HEK293 (cell line): ENCODE results near the gene MAP1LC3A.

ENCODE experiments used
- CTCF ChIA-PET: fragments of 350-600 bp; formaldehyde crosslinking; extraction: SDS; loops from one replicate; lab custom pipeline; 2021; ENCODE audit warnings: antibody characterized with exemption; lab: Yijun Ruan, JAX
- POLR2A ChIA-PET: fragments of 300-600 bp; formaldehyde crosslinking; extraction: SDS; loops from one replicate; lab custom pipeline; 2020; ENCODE audit warnings: antibody characterized with exemption, inconsistent platforms; lab: Yijun Ruan, JAX
- H3K27ac ChIP-seq: fragments of 200-500 bp; sonication (Bioruptor generic); 2 replicates; pipeline ENCODE4 v1.5.1; 2014; ENCODE audit warnings: low read depth, low read length, control low read depth, inconsistent platforms; ENCODE audit errors: extremely low read depth
- H3K36me3 ChIP-seq, 2 experiments: fragments of 200-500 bp in 1 of 2; sonication (Bioruptor generic) in 1 of 2; 1 replicate in 1 of 2; 2 replicates in 1 of 2; pipeline ENCODE4 v1.5.1; 2014 to 2017; ENCODE audit warnings: inconsistent platforms in 2 of 2, low read length in 2 of 2; ENCODE audit not compliant: control insufficient read depth in 2 of 2, insufficient read depth in 1 of 2
- H3K4me1 ChIP-seq: fragments of 200-500 bp; sonication (Bioruptor generic); 2 replicates; pipeline ENCODE4 v1.5.1; 2014; ENCODE audit warnings: mild to moderate bottlenecking, low read length, inconsistent platforms; ENCODE audit not compliant: control insufficient read depth, insufficient read depth
- H3K4me3 ChIP-seq: 2 replicates; pipeline ENCODE4 v1.5.1; 2011; ENCODE audit warnings: low read depth, mild to moderate bottlenecking, control low read depth, low read length, moderate library complexity
- H3K9me3 ChIP-seq: fragments of 200-500 bp; sonication (Bioruptor generic); 2 replicates; pipeline ENCODE4 v1.5.1; 2014; ENCODE audit warnings: low read depth, low read length, inconsistent platforms; ENCODE audit not compliant: control insufficient read depth, insufficient read depth
- AEBP2 ChIP-seq: fragments of 450-650 bp; formaldehyde crosslinking; IDR thresholded peaks from 2 replicates; pipeline ENCODE4 v1.5.1; 2016; ENCODE audit warnings: missing biosample characterization, missing genetic modification characterization, borderline replicate concordance
- EGR2 ChIP-seq: fragments of 450-650 bp; formaldehyde crosslinking; IDR thresholded peaks from 2 replicates; pipeline ENCODE4 v1.5.1; 2016; ENCODE audit warnings: low read depth, missing biosample characterization, missing genetic modification characterization
- GLIS2 ChIP-seq: fragments of 450-650 bp; formaldehyde crosslinking; IDR thresholded peaks from 2 replicates; pipeline ENCODE4 v1.5.1; 2016; ENCODE audit warnings: missing biosample characterization, missing genetic modification characterization
- KLF7 ChIP-seq: fragments of 450-650 bp; formaldehyde crosslinking; IDR thresholded peaks from 2 replicates; pipeline ENCODE4 v1.5.1; 2016; ENCODE audit warnings: missing biosample characterization, missing genetic modification characterization, borderline replicate concordance
- KLF8 ChIP-seq: fragments of 450-650 bp; formaldehyde crosslinking; IDR thresholded peaks from 2 replicates; pipeline ENCODE4 v1.5.1; 2016; ENCODE audit warnings: missing biosample characterization, missing genetic modification characterization
- ZBTB17 ChIP-seq: fragments of 450-650 bp; formaldehyde crosslinking; IDR thresholded peaks from 2 replicates; pipeline ENCODE4 v1.5.1; 2016; ENCODE audit warnings: missing biosample characterization, missing genetic modification characterization
- ZBTB21 ChIP-seq: fragments of 450-650 bp; formaldehyde crosslinking; IDR thresholded peaks from 2 replicates; pipeline ENCODE4 v1.5.1; 2017; ENCODE audit warnings: missing biosample characterization, missing genetic modification characterization
- ZFHX2 ChIP-seq: fragments of 450-650 bp; formaldehyde crosslinking; conservative IDR thresholded peaks from 2 replicates; pipeline ENCODE4 v1.5.1; 2016; ENCODE audit warnings: missing biosample characterization, missing genetic modification characterization
- ZNF19 ChIP-seq: fragments of 450-650 bp; formaldehyde crosslinking; IDR thresholded peaks from 2 replicates; pipeline ENCODE4; 2016; ENCODE audit warnings: missing biosample characterization, missing genetic modification characterization, low read depth
- ZNF211 ChIP-seq: fragments of 450-650 bp; formaldehyde crosslinking; IDR thresholded peaks from 2 replicates; pipeline ENCODE4 v1.5.1; 2016; ENCODE audit warnings: low read depth, missing biosample characterization, missing genetic modification characterization
- ZNF223 ChIP-seq: fragments of 450-650 bp; formaldehyde crosslinking; IDR thresholded peaks from 2 replicates; pipeline ENCODE4 v1.5.1; 2016; ENCODE audit warnings: missing biosample characterization, missing genetic modification characterization
- ZNF24 ChIP-seq: fragments of 450-650 bp; formaldehyde crosslinking; IDR thresholded peaks from 2 replicates; pipeline ENCODE4 v1.5.1; 2016; ENCODE audit warnings: missing biosample characterization, missing genetic modification characterization
- ZNF248 ChIP-seq: fragments of 450-650 bp; formaldehyde crosslinking; IDR thresholded peaks from 2 replicates; pipeline ENCODE4 v1.5.1; 2017; ENCODE audit warnings: missing biosample characterization, missing genetic modification characterization
- ZNF280C ChIP-seq: fragments of 450-650 bp; formaldehyde crosslinking; IDR thresholded peaks from 2 replicates; pipeline ENCODE4 v1.5.1; 2016; ENCODE audit warnings: missing biosample characterization, missing genetic modification characterization
- ZNF37A ChIP-seq: fragments of 450-650 bp; IDR thresholded peaks from 2 replicates; pipeline ENCODE4 v1.5.1; 2018; ENCODE audit warnings: missing biosample characterization, missing genetic modification characterization
- ZNF426 ChIP-seq: fragments of 450-650 bp; formaldehyde crosslinking; IDR thresholded peaks from 2 replicates; pipeline ENCODE4 v1.5.1; 2017; ENCODE audit warnings: missing biosample characterization, missing genetic modification characterization, mild to moderate bottlenecking, inconsistent platforms, moderate library complexity
- ZNF433 ChIP-seq: fragments of 450-650 bp; formaldehyde crosslinking; IDR thresholded peaks from 2 replicates; pipeline ENCODE4 v1.5.1; 2016; ENCODE audit warnings: missing biosample characterization, missing genetic modification characterization, low read depth
- ZNF521 ChIP-seq: fragments of 450-650 bp; formaldehyde crosslinking; IDR thresholded peaks from 2 replicates; pipeline ENCODE4 v1.5.1; 2017; ENCODE audit warnings: missing biosample characterization, mild to moderate bottlenecking, missing genetic modification characterization
- ZNF529 ChIP-seq: fragments of 450-650 bp; formaldehyde crosslinking; IDR thresholded peaks from 2 replicates; pipeline ENCODE4 v1.5.1; 2017; ENCODE audit warnings: missing genetic modification characterization, missing biosample characterization; ENCODE audit not compliant: insufficient replicate concordance
- ZNF664 ChIP-seq: fragments of 450-650 bp; formaldehyde crosslinking; IDR thresholded peaks from 2 replicates; pipeline ENCODE4 v1.5.1; 2016; ENCODE audit warnings: missing biosample characterization, missing genetic modification characterization
- ZNF701 ChIP-seq: fragments of 450-650 bp; formaldehyde crosslinking; IDR thresholded peaks from 2 replicates; pipeline ENCODE4 v1.5.1; 2016; ENCODE audit warnings: missing biosample characterization, missing genetic modification characterization
- ZNF76 ChIP-seq: fragments of 450-650 bp; formaldehyde crosslinking; IDR thresholded peaks from 2 replicates; pipeline ENCODE4; 2016; ENCODE audit warnings: low read depth, missing biosample characterization, missing genetic modification characterization, borderline replicate concordance
- ZSCAN23 ChIP-seq: fragments of 450-650 bp; formaldehyde crosslinking; IDR thresholded peaks from 2 replicates; pipeline ENCODE4 v1.5.1; 2016; ENCODE audit warnings: missing biosample characterization, missing genetic modification characterization
- TF ChIP-seq, protein P1 (sequence below): fragments of 450-650 bp; IDR thresholded peaks from 2 replicates; pipeline ENCODE4 v1.5.1; 2018; ENCODE audit warnings: missing biosample characterization, mild to moderate bottlenecking, missing genetic modification characterization
- TF ChIP-seq, protein P2 (sequence below): fragments of 450-650 bp; formaldehyde crosslinking; IDR thresholded peaks from 2 replicates; pipeline ENCODE4 v1.5.1; 2016; ENCODE audit warnings: missing biosample characterization, missing genetic modification characterization, borderline replicate concordance
- TF ChIP-seq, protein P3 (sequence below): fragments of 450-650 bp; formaldehyde crosslinking; IDR thresholded peaks from 2 replicates; pipeline ENCODE4 v1.5.1; 2016; ENCODE audit warnings: missing biosample characterization, missing genetic modification characterization

The MAP1LC3A gene

GRCh38 chr20:34561661-34562060, 3.1 kb downstream of the MAP1LC3A start:
- POLR2A ChIA-PET: no interaction called here
- CTCF ChIA-PET: interaction anchor here (0.7 to 1.8 kb wide), 8 partner anchors 8 to 249 kb away, joined by 3 to 6 read pairs (median 4); no protein-coding TSS in a partner anchor
- H3K36me3 ChIP-seq: peaks cover 0 to 4% of the 10 kb centered on the region in 2 experiments; a peak in 2 of 3 replicates
- no peaks in the 10 kb centered on the region for H3K4me1 ChIP-seq
- no peak overlapping the region for H3K4me3 ChIP-seq
- no peaks in the 10 kb centered on the region for H3K9me3 ChIP-seq
- H3K27ac ChIP-seq: no peak overlapping the region
- TF ChIP-seq ZNF664 (tag by site-specific recombination) (no peak), ZNF76 (tag by site-specific recombination) (no peak), ZBTB17 (no peak), ZNF37A (no peak), ZNF280C (tag by site-specific recombination) (no peak), ZNF426 (tag by site-specific recombination) (no peak), KLF8 (tag by site-specific recombination) (no peak), GLIS2 (tag by site-specific recombination) (no peak), ZFHX2 (tag by site-specific recombination) (no peak)
- TF ChIP-seq, protein P1, sequence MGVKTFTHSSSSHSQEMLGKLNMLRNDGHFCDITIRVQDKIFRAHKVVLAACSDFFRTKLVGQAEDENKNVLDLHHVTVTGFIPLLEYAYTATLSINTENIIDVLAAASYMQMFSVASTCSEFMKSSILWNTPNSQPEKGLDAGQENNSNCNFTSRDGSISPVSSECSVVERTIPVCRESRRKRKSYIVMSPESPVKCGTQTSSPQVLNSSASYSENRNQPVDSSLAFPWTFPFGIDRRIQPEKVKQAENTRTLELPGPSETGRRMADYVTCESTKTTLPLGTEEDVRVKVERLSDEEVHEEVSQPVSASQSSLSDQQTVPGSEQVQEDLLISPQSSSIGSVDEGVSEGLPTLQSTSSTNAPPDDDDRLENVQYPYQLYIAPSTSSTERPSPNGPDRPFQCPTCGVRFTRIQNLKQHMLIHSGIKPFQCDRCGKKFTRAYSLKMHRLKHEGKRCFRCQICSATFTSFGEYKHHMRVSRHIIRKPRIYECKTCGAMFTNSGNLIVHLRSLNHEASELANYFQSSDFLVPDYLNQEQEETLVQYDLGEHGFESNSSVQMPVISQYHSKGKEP (tag by site-specific recombination): no peak

DNA sequence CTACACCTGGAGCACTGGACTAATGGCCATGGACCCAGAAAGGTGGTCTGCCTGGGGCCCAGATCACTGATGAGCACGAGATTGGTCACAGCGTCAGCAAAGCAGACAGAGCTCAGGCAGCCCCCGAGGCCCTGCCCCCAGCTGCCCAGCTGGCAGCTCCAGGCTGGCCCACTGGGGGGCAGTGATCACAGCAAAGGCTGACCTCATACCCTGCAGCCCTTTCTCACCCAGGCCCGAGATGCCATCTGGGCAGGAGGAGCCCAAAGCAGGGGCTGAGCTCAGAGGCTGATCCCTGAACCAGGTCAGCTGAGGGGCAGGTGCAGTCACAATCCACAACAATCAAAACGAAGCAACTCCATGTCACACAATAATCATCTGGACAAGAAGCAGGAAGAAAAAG, 4.1 kb downstream of the MAP1LC3A start:
- ChIA-PET CTCF (interaction anchor here (0.5 to 1.8 kb wide), 13 partner anchors 8 to 802 kb away, joined by 3 to 6 read pairs (median 4); no protein-coding TSS in a partner anchor), POLR2A (interaction anchor here (0.5 kb wide), 1 partner anchor 703 kb away, joined by 3 read pairs; no protein-coding TSS in a partner anchor)
- H3K36me3 ChIP-seq: peaks cover 0 to 4% of the 10 kb centered on the region in 2 experiments; a peak in 2 of 3 replicates
- TF ChIP-seq ZNF223: no peak
- TF ChIP-seq ZNF664 (tag by site-specific recombination): no peak
- no peak for TF ChIP-seq ZSCAN23
- no peak for TF ChIP-seq EGR2
- TF ChIP-seq, protein P2, sequence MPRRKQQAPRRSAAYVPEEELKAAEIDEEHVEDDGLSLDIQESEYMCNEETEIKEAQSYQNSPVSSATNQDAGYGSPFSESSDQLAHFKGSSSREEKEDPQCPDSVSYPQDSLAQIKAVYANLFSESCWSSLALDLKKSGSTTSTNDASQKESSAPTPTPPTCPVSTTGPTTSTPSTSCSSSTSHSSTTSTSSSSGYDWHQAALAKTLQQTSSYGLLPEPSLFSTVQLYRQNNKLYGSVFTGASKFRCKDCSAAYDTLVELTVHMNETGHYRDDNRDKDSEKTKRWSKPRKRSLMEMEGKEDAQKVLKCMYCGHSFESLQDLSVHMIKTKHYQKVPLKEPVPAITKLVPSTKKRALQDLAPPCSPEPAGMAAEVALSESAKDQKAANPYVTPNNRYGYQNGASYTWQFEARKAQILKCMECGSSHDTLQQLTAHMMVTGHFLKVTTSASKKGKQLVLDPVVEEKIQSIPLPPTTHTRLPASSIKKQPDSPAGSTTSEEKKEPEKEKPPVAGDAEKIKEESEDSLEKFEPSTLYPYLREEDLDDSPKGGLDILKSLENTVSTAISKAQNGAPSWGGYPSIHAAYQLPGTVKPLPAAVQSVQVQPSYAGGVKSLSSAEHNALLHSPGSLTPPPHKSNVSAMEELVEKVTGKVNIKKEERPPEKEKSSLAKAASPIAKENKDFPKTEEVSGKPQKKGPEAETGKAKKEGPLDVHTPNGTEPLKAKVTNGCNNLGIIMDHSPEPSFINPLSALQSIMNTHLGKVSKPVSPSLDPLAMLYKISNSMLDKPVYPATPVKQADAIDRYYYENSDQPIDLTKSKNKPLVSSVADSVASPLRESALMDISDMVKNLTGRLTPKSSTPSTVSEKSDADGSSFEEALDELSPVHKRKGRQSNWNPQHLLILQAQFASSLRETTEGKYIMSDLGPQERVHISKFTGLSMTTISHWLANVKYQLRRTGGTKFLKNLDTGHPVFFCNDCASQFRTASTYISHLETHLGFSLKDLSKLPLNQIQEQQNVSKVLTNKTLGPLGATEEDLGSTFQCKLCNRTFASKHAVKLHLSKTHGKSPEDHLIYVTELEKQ (tag by site-specific recombination): no peak
- TF ChIP-seq ZBTB21 (tag by site-specific recombination): no peak
- no peak for TF ChIP-seq ZNF24 (tag by site-specific recombination)
- no peak for TF ChIP-seq ZNF521 (tag by site-specific recombination)
- TF ChIP-seq ZNF701 (tag by site-specific recombination): no peak
- no peak for TF ChIP-seq KLF7 (tag by site-specific recombination)
- no peak for TF ChIP-seq ZNF211 (tag by site-specific recombination)
- TF ChIP-seq, protein P3, sequence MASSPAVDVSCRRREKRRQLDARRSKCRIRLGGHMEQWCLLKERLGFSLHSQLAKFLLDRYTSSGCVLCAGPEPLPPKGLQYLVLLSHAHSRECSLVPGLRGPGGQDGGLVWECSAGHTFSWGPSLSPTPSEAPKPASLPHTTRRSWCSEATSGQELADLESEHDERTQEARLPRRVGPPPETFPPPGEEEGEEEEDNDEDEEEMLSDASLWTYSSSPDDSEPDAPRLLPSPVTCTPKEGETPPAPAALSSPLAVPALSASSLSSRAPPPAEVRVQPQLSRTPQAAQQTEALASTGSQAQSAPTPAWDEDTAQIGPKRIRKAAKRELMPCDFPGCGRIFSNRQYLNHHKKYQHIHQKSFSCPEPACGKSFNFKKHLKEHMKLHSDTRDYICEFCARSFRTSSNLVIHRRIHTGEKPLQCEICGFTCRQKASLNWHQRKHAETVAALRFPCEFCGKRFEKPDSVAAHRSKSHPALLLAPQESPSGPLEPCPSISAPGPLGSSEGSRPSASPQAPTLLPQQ (tag by site-specific recombination): no peak
- no peak for TF ChIP-seq AEBP2 (tag by site-specific recombination)
- TF ChIP-seq ZNF529 (tag by site-specific recombination): no peak
- no peak for TF ChIP-seq ZNF433 (tag by site-specific recombination)
- TF ChIP-seq ZNF248 (tag by site-specific recombination): no peak
- no peak for TF ChIP-seq ZNF19 (tag by site-specific recombination)

More for the DNA sequence above, 4.1 kb downstream of the MAP1LC3A start:
- Histone ChIP-seq H3K27ac (no peak overlapping the region), H3K4me3 (no peak overlapping the region), H3K4me1 (no peaks in the 10 kb centered on the region), H3K9me3 (no peaks in the 10 kb centered on the region)
